ENCODE measurements around the gene SMURF2. TPM values are rescaled to one million over a fixed set of nuclear protein-coding genes. Genes with fewer than 3 reads are reported as not detected.

Gene SMURF2
- total RNA-seq, 6 experiments from 2014 or later, result 2.5 to 6.8 (median 4.0) TPM

DNA sequence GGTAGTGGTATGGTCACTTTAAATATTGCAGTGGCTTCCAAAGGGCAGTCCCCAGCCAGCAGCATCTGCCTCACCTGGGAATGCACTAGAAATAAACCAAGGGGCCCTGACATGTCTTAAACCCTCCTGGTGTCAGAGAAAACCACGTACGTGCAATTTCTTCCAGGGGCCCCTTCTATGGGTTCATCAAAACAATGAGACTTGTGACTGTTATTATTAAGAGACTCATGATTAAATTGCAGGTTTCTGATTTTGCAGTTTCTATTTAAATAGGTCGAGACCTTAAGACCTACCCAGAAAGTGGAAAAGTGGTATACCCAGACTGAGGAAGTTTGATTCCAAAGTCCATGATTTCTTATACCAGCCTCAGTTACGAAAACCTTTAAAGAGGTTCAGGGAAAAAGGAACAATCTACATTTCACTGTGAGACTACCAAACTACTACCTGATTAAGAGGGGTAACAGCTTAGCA, 164.5 kb downstream of the SMURF2 start:
- Histone ChIP-seq H3K4me1 (peaks cover 0 to 57% (median 11%) of the 10 kb centered on the region in 4 donors), H3K27me3 (no peaks in the 10 kb centered on the region), H3K4me3 (peak overlapping the region; percentile 76 to 81 (median 81)), H3K9me3 (no peaks in the 10 kb centered on the region), H3K36me3 (peaks cover 21 to 49% (median 36%) of the 10 kb centered on the region in 4 donors), H3K27ac (peak overlapping the region; percentile 39 to 68 (median 56))
- TF ChIP-seq, protein P1, sequence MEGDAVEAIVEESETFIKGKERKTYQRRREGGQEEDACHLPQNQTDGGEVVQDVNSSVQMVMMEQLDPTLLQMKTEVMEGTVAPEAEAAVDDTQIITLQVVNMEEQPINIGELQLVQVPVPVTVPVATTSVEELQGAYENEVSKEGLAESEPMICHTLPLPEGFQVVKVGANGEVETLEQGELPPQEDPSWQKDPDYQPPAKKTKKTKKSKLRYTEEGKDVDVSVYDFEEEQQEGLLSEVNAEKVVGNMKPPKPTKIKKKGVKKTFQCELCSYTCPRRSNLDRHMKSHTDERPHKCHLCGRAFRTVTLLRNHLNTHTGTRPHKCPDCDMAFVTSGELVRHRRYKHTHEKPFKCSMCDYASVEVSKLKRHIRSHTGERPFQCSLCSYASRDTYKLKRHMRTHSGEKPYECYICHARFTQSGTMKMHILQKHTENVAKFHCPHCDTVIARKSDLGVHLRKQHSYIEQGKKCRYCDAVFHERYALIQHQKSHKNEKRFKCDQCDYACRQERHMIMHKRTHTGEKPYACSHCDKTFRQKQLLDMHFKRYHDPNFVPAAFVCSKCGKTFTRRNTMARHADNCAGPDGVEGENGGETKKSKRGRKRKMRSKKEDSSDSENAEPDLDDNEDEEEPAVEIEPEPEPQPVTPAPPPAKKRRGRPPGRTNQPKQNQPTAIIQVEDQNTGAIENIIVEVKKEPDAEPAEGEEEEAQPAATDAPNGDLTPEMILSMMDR (IDR thresholded peaks at IDR 0.05), result no peak
- no peak for TF ChIP-seq POLR2A (IDR thresholded peaks at IDR 0.05)
- ATAC-seq, result no peak
- DNase-seq, result no peak
- WGBS (ENCODE audit: insufficient coverage, low coverage, low lambda C conversion rate, missing lambda C conversion rate), result 18% methylated on average over 4 of the region's 4 CpGs
- intact Hi-C loops (cut with DNase I), result no loop called here

DNA sequence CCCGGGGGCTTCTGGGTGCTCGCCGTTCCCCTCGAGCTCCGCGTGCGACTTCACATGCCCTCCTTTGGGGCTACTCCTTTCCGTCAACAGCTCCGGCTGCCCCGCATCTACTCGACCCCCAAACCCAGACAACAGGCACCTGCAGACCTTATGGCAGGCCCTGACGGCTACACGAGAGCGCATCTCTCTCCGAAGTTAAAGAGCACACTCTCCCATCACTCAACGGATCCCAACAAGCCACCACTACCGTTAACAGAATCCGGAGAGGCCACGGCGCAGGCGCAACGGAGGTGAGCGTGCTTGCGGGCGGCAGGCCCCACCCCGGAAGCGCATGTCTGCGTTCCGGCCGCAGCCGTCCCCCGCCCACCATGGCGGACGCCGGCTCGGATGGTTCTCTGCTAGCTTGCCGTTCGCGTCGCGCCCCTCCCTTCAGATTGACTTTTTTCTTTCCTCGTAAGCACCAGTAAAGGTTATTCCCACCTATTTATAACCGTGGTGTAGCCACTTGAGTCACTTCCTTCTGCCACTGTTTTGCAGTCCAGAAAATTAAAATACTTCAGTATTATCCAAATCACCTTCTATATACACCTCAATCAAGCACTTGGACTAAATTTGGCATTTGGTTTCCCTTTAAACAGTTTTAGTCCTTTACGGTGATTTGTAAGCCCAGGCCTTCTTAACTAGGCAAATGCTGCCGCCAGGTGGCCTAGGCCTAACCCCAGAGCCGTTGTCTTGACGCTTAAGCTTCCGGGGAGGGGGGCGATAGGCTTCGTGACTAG, 165.1 kb downstream of the SMURF2 start, which contains the start of gene POLG2:
Gene POLG2 (minus strand): TSS at position 269 of the 779 bp plus-strand sequence. CDS start 86 bp downstream, at position 183.
- Histone ChIP-seq H3K4me1 (peaks cover 0 to 52% (median 11%) of the 10 kb centered on the region in 4 donors), H3K27ac (peak within 1 kb of the TSS; percentile 39 to 68 (median 56)), H3K27me3 (no peaks in the 10 kb centered on the region), H3K36me3 (peaks cover 17 to 44% (median 30%) of the 10 kb centered on the region in 4 donors), H3K4me3 (peak within 1 kb of the TSS; percentile 76 to 81 (median 81)), H3K9me3 (no peaks in the 10 kb centered on the region)
- TF ChIP-seq, protein P1 (IDR thresholded peaks at IDR 0.05), result peak; percentile 23 to 46 (median 32)
- peak; percentile 65 for TF ChIP-seq POLR2A (IDR thresholded peaks at IDR 0.05)
- DNase-seq, result peak; percentile 95 to 96 (median 95)
- intact Hi-C loops (cut with DNase I), result no loop called here
- ATAC-seq, result peak; percentile 94 to 99 (median 97)
- 0% methylated on average over 26 of the region's 50 CpGs for WGBS (ENCODE audit: insufficient coverage, low coverage, low lambda C conversion rate, missing lambda C conversion rate)

GRCh38 chr17:64496348-64496785, 165.7 kb downstream of the SMURF2 start:
- Histone ChIP-seq H3K27me3 (no peaks in the 10 kb centered on the region), H3K9me3 (no peaks in the 10 kb centered on the region), H3K27ac (peak overlapping the region; percentile 16 to 68 (median 56)), H3K4me3 (peak overlapping the region; percentile 76 to 81 (median 81)), H3K4me1 (peaks cover 0 to 51% (median 11%) of the 10 kb centered on the region in 4 donors), H3K36me3 (peaks cover 12 to 37% (median 25%) of the 10 kb centered on the region in 4 donors)
- no peak for DNase-seq
- TF ChIP-seq, protein P1 (IDR thresholded peaks at IDR 0.05), result no peak
- no peak for TF ChIP-seq POLR2A (IDR thresholded peaks at IDR 0.05)
- ATAC-seq, result peak in 1 of 4 donors; percentile 8
- 0% methylated on average over 6 of the region's 20 CpGs for whole genome bisulfite sequencing (ENCODE audit: insufficient coverage, low coverage, low lambda C conversion rate, missing lambda C conversion rate)
- intact Hi-C loops (cut with DNase I), result no loop called here

Small RNAs within 50 kb of the gene (microRNA-seq; reads per million reads assigned to microRNA genes)
- 4.6 to 10.3 reads per million in 2 donors for gene MIR3064
- gene MIR5047, result 0 reads per million in 2 donors

Small RNAs within 50 kb of the gene (small RNA-seq; reads per million reads assigned to genes)
- 0 reads per million in 2 experiments for gene AC009994.1

Other genes with a start within 250 kb of the SMURF2 start
- gene MILR1, start 213.2 kb downstream of the SMURF2 start, total RNA-seq, result 1 to 10 TPM in 4 of 6 experiments, under 1 TPM in 2; 0.57 to 3.0 (median 1.9) TPM
- gene POLG2, start 165.3 kb downstream of the SMURF2 start, total RNA-seq, result 1 to 10 TPM; 2.9 to 9.2 (median 5.5) TPM
- gene DDX5, start 156.0 kb downstream of the SMURF2 start, total RNA-seq, result 100 to 1,000 TPM; 218 to 431 (median 344) TPM
- 10 to 100 TPM; 11.0 to 27.6 (median 14.0) TPM for gene CEP95, start 155.3 kb downstream of the SMURF2 start, total RNA-seq